ENCODE measurements around the gene ALKBH3. TPM values are rescaled to one million over a fixed set of nuclear protein-coding genes. Genes with fewer than 3 reads are reported as not detected.

ALKBH3 gene
- polyA plus RNA-seq, 12 donors = 18.4 to 35.1 (median 25.6) TPM; not detected in 1

DNA sequence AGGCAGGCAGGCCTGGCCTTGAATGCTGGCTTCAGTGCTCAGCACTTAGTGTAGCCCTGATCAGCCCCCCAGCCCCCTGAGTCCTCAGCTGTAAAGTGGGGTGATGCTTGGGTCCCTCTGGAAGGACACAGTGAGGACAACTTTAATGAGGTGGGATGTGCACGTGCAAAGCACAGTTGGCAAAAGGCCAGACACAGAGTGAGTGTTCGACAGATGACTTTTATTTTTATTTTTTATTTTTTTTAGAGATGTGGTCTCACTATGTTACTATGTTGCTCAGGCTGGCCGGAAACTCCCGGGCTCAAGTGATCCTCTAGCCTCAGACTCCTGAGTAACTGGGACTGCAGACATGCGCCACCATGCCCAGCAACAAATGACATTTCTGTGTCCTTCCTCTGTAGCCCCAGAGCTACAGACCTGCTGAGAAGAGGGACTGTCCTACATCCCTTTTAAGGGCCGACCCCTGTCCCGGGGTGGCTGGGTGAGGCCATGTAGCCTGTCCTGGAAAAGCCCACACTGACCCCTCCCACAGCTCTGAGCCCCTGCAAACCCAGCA lies 54.9 kb downstream of the ALKBH3 start:
- no peak for DNase-seq

DNA sequence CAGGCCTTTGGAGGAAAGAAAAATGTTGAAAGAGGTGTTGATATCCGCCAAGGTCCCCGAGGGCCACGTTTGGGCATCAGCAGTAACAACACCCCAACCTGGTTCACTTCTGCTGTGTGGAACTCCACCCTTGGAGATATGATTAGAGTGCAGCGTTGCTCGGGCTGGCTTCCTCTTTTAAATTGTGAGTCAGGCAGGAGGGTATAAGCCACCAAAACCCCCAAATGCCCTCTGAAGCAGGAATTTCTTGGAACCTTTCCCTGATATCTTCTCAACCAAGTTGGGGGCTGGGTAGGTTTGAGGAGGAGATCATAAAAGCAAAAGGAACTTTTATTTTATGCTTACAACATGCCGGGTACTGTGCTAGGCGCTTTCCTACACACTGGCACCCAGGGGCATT lies 55.4 kb downstream of the ALKBH3 start:
- DNase-seq = no peak

DNA sequence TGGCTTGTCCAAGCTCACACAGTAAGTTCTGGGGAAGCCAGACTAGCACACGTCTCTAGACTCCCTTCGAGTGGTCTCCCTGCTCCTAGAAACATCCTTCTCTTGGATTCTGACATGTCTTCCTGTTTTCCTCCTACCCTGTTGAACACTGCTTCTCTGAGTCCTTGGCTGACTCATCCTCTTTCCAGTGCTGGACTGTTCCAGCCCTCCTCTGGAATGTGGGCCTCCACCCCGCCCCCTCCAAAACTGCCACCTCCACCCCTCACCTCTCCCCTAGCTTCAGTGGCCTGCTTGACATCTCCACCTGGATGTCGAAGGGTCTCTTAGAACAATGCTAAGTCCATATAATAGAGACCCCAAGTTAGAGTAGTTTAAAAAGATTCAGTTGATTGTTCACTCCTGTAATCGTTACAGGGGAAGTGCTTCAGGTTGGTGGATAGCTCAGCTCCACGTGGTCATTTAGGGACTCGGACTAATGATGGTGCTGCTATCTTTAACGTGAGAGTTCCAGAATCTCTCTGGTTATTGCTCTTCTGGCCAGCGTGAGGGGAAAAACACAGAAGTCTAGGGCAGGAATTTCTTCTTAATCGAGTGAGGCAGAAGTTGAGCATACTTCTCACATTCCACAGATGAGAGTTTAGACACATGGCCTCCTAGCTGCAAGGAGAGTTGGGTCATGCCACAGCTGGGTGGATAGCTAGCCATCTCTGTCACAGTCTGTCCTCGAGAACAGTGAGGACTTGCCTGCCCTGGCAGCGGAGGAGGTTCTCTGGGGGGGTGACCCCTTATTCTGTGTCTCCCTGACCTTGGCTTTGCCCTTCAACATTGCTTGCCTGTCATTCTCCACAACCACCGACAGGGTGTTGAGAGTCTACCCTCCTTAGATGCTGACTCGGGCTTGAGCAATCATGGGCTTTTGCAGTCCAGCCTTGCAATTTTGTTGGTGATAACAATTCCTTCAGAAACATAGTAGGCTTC lies 57.1 kb downstream of the ALKBH3 start:
- no peak for DNase-seq

GRCh38 chr11:43941257-43941994 lies 60.8 kb downstream of the ALKBH3 start:
- peak; percentile 53 for DNase-seq

- peak; percentile 63 for DNase-seq
Measured at GRCh38 chr11:43942662-43943371, 62.2 kb downstream of the ALKBH3 start.

DNA sequence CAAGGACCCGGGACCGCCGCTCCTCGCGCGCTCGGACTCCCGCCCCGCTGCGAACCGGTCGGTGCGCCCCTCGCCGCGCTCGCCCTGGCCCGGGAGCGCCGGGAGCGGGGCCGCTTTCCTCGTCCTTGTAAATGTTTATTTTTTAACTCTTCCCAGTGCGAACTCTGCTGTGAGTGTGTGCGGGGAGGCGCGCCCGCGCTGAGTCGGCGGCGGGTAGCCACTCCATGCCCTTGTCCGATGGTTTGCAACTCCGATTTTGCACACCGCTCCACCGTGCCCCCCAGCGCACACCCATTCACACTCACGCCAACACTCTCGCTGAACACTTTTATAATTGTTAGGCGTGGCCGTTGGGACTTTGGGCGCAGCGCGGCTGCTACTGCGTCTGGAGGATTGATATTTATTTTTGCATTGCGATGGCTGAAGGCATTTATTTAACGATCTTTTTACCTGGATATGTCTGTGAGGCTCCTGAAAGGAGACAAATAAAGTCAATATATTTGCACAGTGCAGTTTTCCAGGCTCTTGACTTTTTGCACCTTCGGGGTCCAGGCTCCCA lies 62.8 kb downstream of the ALKBH3 start:
- no peak for DNase-seq

- no peak for DNase-seq
Measured at GRCh38 chr11:43943931-43944751, 63.5 kb downstream of the ALKBH3 start.

DNA sequence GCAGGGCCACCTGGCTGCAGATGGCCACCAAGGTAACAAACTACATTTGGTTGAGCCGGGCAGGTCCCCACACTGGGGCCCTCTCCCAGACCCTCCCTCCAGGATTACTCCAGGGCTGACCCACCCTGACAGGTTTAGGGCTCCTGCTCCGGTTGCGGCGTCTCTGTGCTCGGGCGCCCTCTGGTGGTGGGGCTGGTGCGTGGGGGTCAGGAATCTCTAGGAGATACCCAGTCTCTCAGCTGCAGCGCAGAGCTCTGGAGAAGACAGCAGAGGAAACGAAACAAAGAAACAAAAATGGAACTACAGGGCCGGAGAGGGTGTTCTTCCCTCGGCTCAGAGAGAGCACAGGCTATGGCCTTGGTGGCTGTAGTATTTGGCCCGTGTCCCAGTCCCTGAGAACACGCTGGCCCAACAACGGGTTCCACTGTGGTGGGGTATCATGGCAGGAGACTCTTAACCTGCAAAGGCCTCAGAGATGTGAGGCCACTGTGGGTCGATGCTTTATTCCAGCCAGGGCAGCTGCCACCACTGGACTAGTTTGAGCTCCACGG lies 64.2 kb downstream of the ALKBH3 start:
- no peak for DNase-seq

- no peak for DNase-seq
Measured at GRCh38 chr11:43947003-43947500, 66.4 kb downstream of the ALKBH3 start.

DNA sequence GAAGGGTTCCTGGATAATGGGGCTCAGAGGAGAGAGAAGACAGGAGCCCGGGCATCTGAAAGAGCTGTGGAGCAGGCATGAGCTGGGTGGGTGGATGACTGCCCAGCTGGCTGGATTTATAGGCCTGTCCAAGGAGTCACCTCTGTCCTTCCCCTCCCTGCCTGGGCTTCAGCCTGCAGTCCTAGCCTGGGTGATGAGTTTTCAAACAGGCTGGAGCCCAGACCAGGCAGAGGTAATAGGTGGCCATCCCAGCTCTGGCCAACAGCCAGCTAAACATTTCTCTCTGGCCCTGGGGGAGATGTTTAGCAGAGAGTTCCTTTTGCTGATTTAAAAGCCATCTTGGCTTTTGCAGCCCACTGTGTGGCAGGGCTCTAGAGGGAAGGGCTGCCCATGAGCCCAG lies 67.2 kb downstream of the ALKBH3 start:
- DNase-seq = no peak

- DNase-seq = no peak
Measured at GRCh38 chr11:43948341-43949225, 68.0 kb downstream of the ALKBH3 start.

GRCh38 chr11:43950311-43950855 lies 69.8 kb downstream of the ALKBH3 start:
- no peak for DNase-seq

DNA sequence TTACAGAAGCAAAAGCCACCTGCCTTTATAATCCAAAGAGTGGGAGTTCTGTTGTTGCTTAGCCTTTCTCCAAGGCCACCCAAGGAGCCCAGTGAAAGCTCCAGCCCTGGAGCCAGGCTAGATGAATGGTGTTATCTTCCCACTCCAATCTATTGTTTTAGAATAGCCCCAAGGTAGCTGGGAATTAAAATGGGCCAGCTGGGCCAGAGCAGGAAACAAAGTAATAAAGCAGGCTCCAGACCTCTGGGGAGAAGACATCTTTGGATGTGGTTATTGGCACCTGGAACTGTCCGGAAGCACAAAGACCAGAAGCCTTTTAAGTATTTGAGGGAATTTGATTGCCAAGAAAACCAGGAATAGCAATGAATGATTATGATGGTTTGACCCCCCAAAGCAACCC lies 70.6 kb downstream of the ALKBH3 start:
- DNase-seq = peak; percentile 77

- no peak for DNase-seq
Measured at GRCh38 chr11:43952020-43952400, 71.4 kb downstream of the ALKBH3 start.

GRCh38 chr11:43952401-43953342 lies 72.0 kb downstream of the ALKBH3 start:
- DNase-seq = no peak

- no peak for DNase-seq
Measured at GRCh38 chr11:43953521-43953920, 72.9 kb downstream of the ALKBH3 start.

- DNase-seq = no peak
Measured at GRCh38 chr11:43954241-43954640, 73.6 kb downstream of the ALKBH3 start.
